GM12878 (cell line): ENCODE data around the gene DNAJB8. TPM values are rescaled to one million over a fixed set of nuclear protein-coding genes. Genes with fewer than 3 reads are reported as not detected.

ENCODE experiments used
- ATAC-seq: fragments of 200-7000 bp; cut with Tn5 transposase; 3 replicates; pipeline ENCODE4 v1.9.1; 2020; ENCODE audit warnings: mild to moderate bottlenecking, moderate library complexity
- BruUV-seq: library from RNA; stranded (reverse); fragments of 400-500 nt; replicated peaks from 2 replicates; lab custom pipeline; 2021; lab: Mats Ljungman, UMichigan
- CTCF ChIA-PET: fragments of 300-600 bp; sonication (Branson Sonifier 250); formaldehyde crosslinking; extraction: SDS; loops from one replicate; lab custom pipeline; 2021; ENCODE audit warnings: inconsistent platforms; lab: Yijun Ruan, JAX
- POLR2A ChIA-PET: fragments of 350-600 bp; formaldehyde crosslinking; extraction: SDS; loops from one replicate; lab custom pipeline; 2021; ENCODE audit warnings: inconsistent platforms; lab: Charles Lee
- RAD21 ChIA-PET: fragments of 300-600 bp; sonication (Branson Sonifier 250); formaldehyde crosslinking; loops from one replicate; lab custom pipeline; 2023; ENCODE audit warnings: antibody characterized with exemption; ENCODE audit not compliant: unreplicated experiment; lab: Charles Lee
- SMC1A ChIA-PET: fragments of 300-600 bp; sonication (Branson Sonifier 250); formaldehyde crosslinking; loops from one replicate; lab custom pipeline; 2023; ENCODE audit not compliant: unreplicated experiment, uncharacterized antibody; lab: Charles Lee
- DNase-seq: peaks from one replicate; pipeline ENCODE4 v3.0.0-alpha.2; 2011; ENCODE audit warnings: low read depth, low spot score
- FAIRE-seq: peaks from 3 replicates; lab custom pipeline; 2011; peaks lifted over from hg19 to GRCh38; lab: Jason Lieb, UNC
- H2AFZ ChIP-seq: 2 replicates; pipeline ENCODE4 v1.6.0; 2011; ENCODE audit warnings: low read depth, low read length, control low read depth; ENCODE audit not compliant: control insufficient read depth
- H3K27ac ChIP-seq: 2 replicates; pipeline ENCODE4 v1.5.1; 2011; ENCODE audit warnings: control low read depth; ENCODE audit not compliant: control insufficient read depth, insufficient read depth
- H3K27me3 ChIP-seq, 2 experiments: replicated peaks in 1 of 2; 2 replicates each; pipeline versions ENCODE4 v1.6.0 to v1.6.1; 2011; ENCODE audit warnings: low read length in 1 of 2; ENCODE audit not compliant: control insufficient read depth in 2 of 2, insufficient read depth in 2 of 2
- H3K36me3 ChIP-seq, 2 experiments: 2 replicates each; pipeline ENCODE4 v1.5.1; 2011; ENCODE audit warnings: low read length in 1 of 2; ENCODE audit not compliant: control insufficient read depth in 2 of 2, insufficient read depth in 2 of 2
- H3K4me1 ChIP-seq: 2 replicates; pipeline ENCODE4 v1.6.1; 2011; ENCODE audit warnings: mild to moderate bottlenecking, low read length, moderate library complexity, mixed read lengths; ENCODE audit not compliant: control insufficient read depth, insufficient read depth
- H3K4me2 ChIP-seq: 2 replicates; pipeline ENCODE4 v1.6.0; 2011; ENCODE audit warnings: control low read depth; ENCODE audit not compliant: control insufficient read depth, insufficient read depth
- H3K4me3 ChIP-seq: fragments of 200-600 bp; sonication (generic); 2 replicates; pipeline ENCODE4 v1.5.1; 2016
- H3K79me2 ChIP-seq: 2 replicates; pipeline ENCODE4 v1.6.0; 2011; ENCODE audit warnings: low read length; ENCODE audit not compliant: control insufficient read depth, insufficient read depth
- H3K9ac ChIP-seq: 2 replicates; pipeline ENCODE4 v1.8.0; 2011; ENCODE audit warnings: low read length, control low read depth, mixed read lengths; ENCODE audit not compliant: control insufficient read depth, insufficient read depth
- H3K9me3 ChIP-seq: replicated peaks from 3 replicates; pipeline ENCODE4 v1.5.1; 2011; ENCODE audit warnings: mild to moderate bottlenecking, low read length; ENCODE audit not compliant: control insufficient read depth, insufficient read depth
- H4K20me1 ChIP-seq: 2 replicates; pipeline ENCODE4 v1.6.0; 2011; ENCODE audit not compliant: control insufficient read depth, insufficient read depth
- ASH2L ChIP-seq: fragments of 300-600, 200-600 bp; sonication (generic); IDR thresholded peaks from 2 replicates; pipeline ENCODE4 v1.6.1; 2017; ENCODE audit warnings: low read depth, mild to moderate bottlenecking, borderline replicate concordance
- DPF2 ChIP-seq: fragments of 450-650 bp; IDR thresholded peaks from 2 replicates; pipeline ENCODE4 v1.6.1; 2017; ENCODE audit warnings: mild to moderate bottlenecking
- EGR1 ChIP-seq, 2 experiments: IDR thresholded peaks; 1 replicate in 1 of 2; 2 replicates in 1 of 2; pipeline ENCODE4 v1.6.1; 2011 to 2012; ENCODE audit warnings: low read depth in 2 of 2, low read length in 2 of 2, borderline replicate concordance in 1 of 2, mild to moderate bottlenecking in 1 of 2, moderate library complexity in 1 of 2
- IKZF2 ChIP-seq, 2 experiments: fragments of 450-650 bp; IDR thresholded peaks; 2 replicates each; pipeline ENCODE4 v1.6.1; 2017; ENCODE audit warnings: mild to moderate bottlenecking in 2 of 2, moderate library complexity in 2 of 2
- IRF4 ChIP-seq: IDR thresholded peaks from 2 replicates; pipeline ENCODE4 v1.6.1; 2011; ENCODE audit warnings: low read depth, low read length
- JUND ChIP-seq: IDR thresholded peaks from 2 replicates; pipeline ENCODE4 v1.6.1; 2012; ENCODE audit warnings: low read depth, mild to moderate bottlenecking, low read length, improper control_type of control experiment, moderate library complexity
- KAT2A ChIP-seq: conservative IDR thresholded peaks from 2 replicates; pipeline ENCODE4 v1.6.1; 2011; ENCODE audit warnings: low read depth, low read length; ENCODE audit not compliant: control insufficient read depth
- MEF2A ChIP-seq: IDR thresholded peaks from 2 replicates; pipeline ENCODE4 v1.6.1; 2011; ENCODE audit warnings: low read depth, mild to moderate bottlenecking, low read length, moderate library complexity; ENCODE audit not compliant: insufficient read depth
- PBX3 ChIP-seq: IDR thresholded peaks from 2 replicates; pipeline ENCODE4 v1.6.1; 2011; ENCODE audit warnings: mild to moderate bottlenecking, low read depth, low read length, moderate library complexity; ENCODE audit not compliant: insufficient replicate concordance
- PML ChIP-seq: IDR thresholded peaks from 2 replicates; pipeline ENCODE4 v1.6.1; 2012; ENCODE audit warnings: low read length, inconsistent platforms
- PRDM15 ChIP-seq: fragments of 450-650 bp; formaldehyde crosslinking; IDR thresholded peaks from 2 replicates; pipeline ENCODE4 v1.4.0; 2020; ENCODE audit warnings: mild to moderate bottlenecking, moderate library complexity
- TAF1 ChIP-seq: IDR thresholded peaks from 2 replicates; pipeline ENCODE4 v1.6.1; 2011; ENCODE audit warnings: mild to moderate bottlenecking, low read depth, low read length, borderline replicate concordance
- ZBED1 ChIP-seq: IDR thresholded peaks from 2 replicates; pipeline ENCODE4 v1.6.1; 2016; ENCODE audit warnings: borderline replicate concordance
- WGBS: methylation state at CpG from one replicate; pipeline ENCODE4 v1.1.6; 2016; ENCODE audit warnings: low lambda C conversion rate; ENCODE audit not compliant: insufficient replicate concordance, insufficient coverage; ENCODE audit errors: missing lambda C conversion rate; 5-methylcytosine and 5-hydroxymethylcytosine counted together
- in situ Hi-C: fragments of 300-500 bp; cut with MboI; formaldehyde crosslinking; loops from 9 replicates; pipeline ENCODE4 v1.14.3; 2018; ENCODE audit warnings: mixed read lengths
- intact Hi-C: fragments of 100-400 bp; cut with micrococcal nuclease; formaldehyde crosslinking; loops from one replicate; pipeline ENCODE4 v1.14.2; 2022; ENCODE audit not compliant: unreplicated experiment
- polyA plus RNA-seq, 11 experiments: library from polyadenylated mRNA; depleted of rRNA in 4 of 11; unstranded in 6 of 11; stranded (reverse) in 5 of 11; fragments of >200 nt; fragmentation: Nextera tagmentation in 4 of 11; fragmentation: Illumina TruSeq in 1 of 11; extraction: Ambion mirVana in 4 of 11; extraction: Trizol in 1 of 11; gene quantifications; 1 replicate in 1 of 11; 2 replicates in 10 of 11; pipeline versions ENCODE4 v1.2.1 to v1.2.3, GENCODE V29; 2011 to 2016; ENCODE audit warnings: inconsistent platforms in 2 of 11, missing spikeins in 2 of 11, low read depth in 1 of 11
- total RNA-seq, 4 experiments: library from RNA; depleted of rRNA in 3 of 4; stranded (reverse); fragments of >200 nt in 3 of 4; fragmentation: Illumina TruSeq in 1 of 4; extraction: Trizol in 1 of 4; gene quantifications; 2 replicates each; pipeline versions ENCODE4 v1.2.1 to v1.2.3, GENCODE V29; 2013 to 2021

The DNAJB8 gene
- total and polyA plus RNA-seq, 10 of the 15 experiments (the other 5 are each of a cell fraction or from before 2014, with no cell fraction given), result not detected

GRCh38 chr3:128415200-128415772 lies 51.4 kb downstream of the DNAJB8 start:
- Histone ChIP-seq H2AFZ (no peak overlapping the region), H3K4me1 (no peaks in the 10 kb centered on the region), H3K27ac (no peak overlapping the region), H3K4me3 (no peak overlapping the region), H3K9ac (no peak overlapping the region), H3K79me2 (no peaks in the 10 kb centered on the region), H3K9me3 (no peaks in the 10 kb centered on the region), H3K4me2 (no peak overlapping the region), H4K20me1 (no peaks in the 10 kb centered on the region), H3K36me3 (no peaks in the 10 kb centered on the region), H3K27me3 (no peaks in the 10 kb centered on the region)
- CTCF ChIA-PET, result no interaction called here
- 85% methylated on average over 16 of the region's 16 CpGs for WGBS
- intact Hi-C loops (no loop called here), in situ Hi-C loops (no loop called here)
- RAD21 ChIA-PET, result no interaction called here
- FAIRE-seq, result no peak
- DNase-seq, result no peak
- ATAC-seq, result no peak
- SMC1A ChIA-PET, result no interaction called here
- TF ChIP-seq MEF2A (no peak), PML (no peak), ZBED1 (no peak), TAF1 (no peak), EGR1 (IDR thresholded peaks at IDR 0.05; ENCODE audit: borderline replicate concordance in 1 of 2, low read depth in 2 of 2, low read length in 2 of 2) (no peak), PBX3 (no peak), IRF4 (no peak), KAT2A (no peak), JUND (no peak), PRDM15 (CRISPR knock-in tag) (no peak), DPF2 (no peak), ASH2L (no peak), IKZF2 (IDR thresholded peaks at IDR 0.05) (no peak)
- no TSS peak for BruUV-seq
- POLR2A ChIA-PET, result no interaction called here
